GM23338 (cell line): Measurements from ENCODE around the gene MST1. TPM values are rescaled to one million over a fixed set of nuclear protein-coding genes. Genes with fewer than 3 reads are reported as not detected.

ENCODE experiments used
- ATAC-seq: fragments of 200-7000 bp; cut with Tn5 transposase; 3 replicates; pipeline ENCODE4 v1.9.1; 2020
- DNase-seq: peaks from one replicate; pipeline ENCODE4 v3.0.0-alpha.2; 2015; ENCODE audit warnings: low spot score
- H2AFZ ChIP-seq: fragments of 200-600 bp; sonication (generic); 2 replicates; pipeline ENCODE4 v1.8.0; 2016; ENCODE audit warnings: antibody characterized with exemption, mild to moderate bottlenecking, moderate library complexity
- H3F3A ChIP-seq: fragments of 200-600 bp; sonication (generic); replicated peaks from 2 replicates; pipeline ENCODE4 v1.8.0; 2017; ENCODE audit warnings: antibody characterized with exemption, mixed run types, low read depth
- H3K27ac ChIP-seq: fragments of 200-600 bp; sonication (generic); 2 replicates; pipeline ENCODE4 v1.6.1; 2016; ENCODE audit warnings: low read depth
- H3K27me3 ChIP-seq: fragments of 200-600 bp; sonication (generic); 2 replicates; pipeline ENCODE4 v1.8.0; 2016; ENCODE audit warnings: mild to moderate bottlenecking, mixed run types, moderate library complexity; ENCODE audit not compliant: insufficient read depth
- H3K36me3 ChIP-seq: fragments of 200-600 bp; sonication (generic); 2 replicates; pipeline ENCODE4 v1.8.0; 2016; ENCODE audit warnings: mild to moderate bottlenecking; ENCODE audit not compliant: insufficient read depth
- H3K4me1 ChIP-seq: fragments of 200-600 bp; sonication (generic); 2 replicates; pipeline ENCODE4 v1.8.0; 2016; ENCODE audit warnings: mild to moderate bottlenecking, moderate library complexity; ENCODE audit not compliant: insufficient read depth
- H3K4me2 ChIP-seq: fragments of 200-600 bp; sonication (generic); 2 replicates; pipeline ENCODE4 v1.7.1; 2017; ENCODE audit warnings: mixed run types
- H3K4me3 ChIP-seq: fragments of 200-600 bp; sonication (generic); 2 replicates; pipeline ENCODE4 v1.6.1; 2016; ENCODE audit warnings: mixed run types
- H3K79me2 ChIP-seq: fragments of 200-600 bp; sonication (generic); replicated peaks from 2 replicates; pipeline ENCODE4 v1.8.0; 2017; ENCODE audit warnings: mild to moderate bottlenecking; ENCODE audit not compliant: insufficient read depth
- H3K9me2 ChIP-seq: fragments of 200-600 bp; sonication (generic); 2 replicates; pipeline ENCODE4 v1.8.0; 2017; ENCODE audit not compliant: insufficient read depth
- H4K20me1 ChIP-seq: fragments of 200-600 bp; sonication (generic); replicated peaks from 2 replicates; pipeline ENCODE4 v1.8.0; 2017; ENCODE audit warnings: mild to moderate bottlenecking; ENCODE audit not compliant: insufficient read depth
- H3K27ac Mint-ChIP-seq: 2 replicates; pipeline ENCODE4 v1.8.0; 2020; ENCODE audit warnings: inconsistent platforms, mild to moderate bottlenecking, moderate library complexity, mixed read lengths
- H3K27me3 Mint-ChIP-seq: 3 replicates; pipeline ENCODE4 v1.8.0; 2022; ENCODE audit warnings: low read depth, mild to moderate bottlenecking, moderate library complexity, mixed read lengths, inconsistent platforms; ENCODE audit not compliant: insufficient read depth, poor library complexity
- H3K36me3 Mint-ChIP-seq: 3 replicates; pipeline ENCODE4 v1.8.0; 2021; ENCODE audit warnings: low read depth, mild to moderate bottlenecking, inconsistent platforms, moderate library complexity, mixed read lengths
- H3K4me1 Mint-ChIP-seq: 3 replicates; pipeline ENCODE4 v1.8.0; 2020; ENCODE audit warnings: mild to moderate bottlenecking, inconsistent platforms, mixed read lengths
- H3K4me3 Mint-ChIP-seq: 3 replicates; pipeline ENCODE4 v1.8.0; 2021; ENCODE audit warnings: moderate library complexity, mild to moderate bottlenecking, inconsistent platforms, mixed read lengths
- H3K9me3 Mint-ChIP-seq: 3 replicates; pipeline ENCODE4 v1.8.0; 2020; ENCODE audit warnings: moderate library complexity, mild to moderate bottlenecking, inconsistent platforms, mixed read lengths
- CREB1 ChIP-seq: fragments of 250-450 bp; sonication (Bioruptor Pico); IDR thresholded peaks from 2 replicates; pipeline ENCODE4 v1.5.0; 2020; ENCODE audit warnings: low read depth, mild to moderate bottlenecking, moderate library complexity
- ETS1 ChIP-seq: IDR thresholded peaks from 2 replicates; pipeline ENCODE4 v1.6.1; 2016; ENCODE audit warnings: antibody characterized with exemption
- EZH2 ChIP-seq: fragments of 200-600 bp; sonication (generic); IDR thresholded peaks from one replicate; pipeline ENCODE4 v1.8.0; 2017; ENCODE audit warnings: antibody characterized with exemption, mild to moderate bottlenecking, low read depth; ENCODE audit not compliant: unreplicated experiment
- EZH2phosphoT487 ChIP-seq: fragments of 200-600 bp; sonication (generic); IDR thresholded peaks from one replicate; pipeline ENCODE4 v1.8.1; 2018; ENCODE audit warnings: antibody characterized with exemption; ENCODE audit not compliant: unreplicated experiment
- NANOG ChIP-seq: IDR thresholded peaks from 2 replicates; pipeline ENCODE4 v1.6.1; 2016; ENCODE audit warnings: antibody characterized with exemption, borderline replicate concordance
- REST ChIP-seq: IDR thresholded peaks from one replicate; pipeline ENCODE4 v1.6.1; 2018; ENCODE audit warnings: antibody characterized with exemption; ENCODE audit not compliant: unreplicated experiment
- STAT1 ChIP-seq: IDR thresholded peaks from one replicate; pipeline ENCODE4 v1.6.1; 2016; ENCODE audit warnings: antibody characterized with exemption; ENCODE audit not compliant: unreplicated experiment
- ZNF114 ChIP-seq: fragments of 250-450 bp; sonication (Bioruptor Pico); IDR thresholded peaks from 2 replicates; pipeline ENCODE4 v1.5.0; 2020; ENCODE audit warnings: mild to moderate bottlenecking, moderate library complexity
- ZNF331 ChIP-seq: fragments of 250-450 bp; sonication (Bioruptor Pico); IDR thresholded peaks from 2 replicates; pipeline ENCODE4 v1.5.0; 2020; ENCODE audit warnings: low read depth, mild to moderate bottlenecking, moderate library complexity
- polyA plus RNA-seq: library from polyadenylated mRNA; unstranded; fragments of >200 nt; fragmentation: Nextera tagmentation; extraction: Ambion mirVana; gene quantifications from 2 replicates; pipeline ENCODE4 v1.2.1, GENCODE V29; 2016
- total RNA-seq: library from RNA; depleted of rRNA; stranded (reverse); fragments of >200 nt; shearing (Covaris generic); gene quantifications from 2 replicates; pipeline ENCODE4 v1.2.3, GENCODE V29; 2014

MST1 gene
- total and polyA plus RNA-seq, 2 experiments from 2014 or later: 5.9 to 11.1 TPM

GRCh38 chr3:49644684-49645083 is 44.6 kb downstream of the MST1 start:
- Mint-ChIP-seq H3K36me3 (no peaks in the 10 kb centered on the region; the same call in 2 of the 3 replicates), H3K27ac (no peak overlapping the region), H3K4me1 (no peaks in the 10 kb centered on the region), H3K9me3 (no peaks in the 10 kb centered on the region), H3K27me3 (peaks cover 4% of the 10 kb centered on the region), H3K4me3 (no peak overlapping the region)
- DNase-seq: no peak
- no peaks in the 10 kb centered on the region for H4K20me1 ChIP-seq
- H3K9me2 ChIP-seq: no peaks in the 10 kb centered on the region
- no peak overlapping the region for H2AFZ ChIP-seq
- no peak overlapping the region for H3K27ac ChIP-seq
- no peak overlapping the region for H3K4me2 ChIP-seq
- H3F3A ChIP-seq: no peaks in the 10 kb centered on the region
- no peak for ATAC-seq
- H3K4me1 ChIP-seq: no peaks in the 10 kb centered on the region
- H3K36me3 ChIP-seq: no peaks in the 10 kb centered on the region
- no peaks in the 10 kb centered on the region for H3K27me3 ChIP-seq
- H3K79me2 ChIP-seq: no peaks in the 10 kb centered on the region
- TF ChIP-seq ZNF114 (CRISPR knock-in tag) (no peak), ZNF331 (no peak), EZH2phosphoT487 (no peak), NANOG (no peak), STAT1 (no peak)
- no peak overlapping the region for H3K4me3 ChIP-seq

- no peaks in the 10 kb centered on the region for H3K9me3 Mint-ChIP-seq
- no peak overlapping the region for H3K27ac Mint-ChIP-seq
- no peaks in the 10 kb centered on the region for H3K36me3 ChIP-seq
- H3K9me2 ChIP-seq: no peaks in the 10 kb centered on the region
- H3K36me3 Mint-ChIP-seq: no peaks in the 10 kb centered on the region; the same call in 2 of the 3 replicates
- no peak overlapping the region for H3K4me3 Mint-ChIP-seq
- TF ChIP-seq STAT1 (no peak), ZNF114 (CRISPR knock-in tag) (no peak)
- no peak overlapping the region for H2AFZ ChIP-seq
- H3K4me1 Mint-ChIP-seq: no peaks in the 10 kb centered on the region
- DNase-seq (no peak), ATAC-seq (no peak)
- H3K79me2 ChIP-seq: no peaks in the 10 kb centered on the region
- no peak overlapping the region for H3K4me2 ChIP-seq
- H3K27ac ChIP-seq: no peak overlapping the region
- no peaks in the 10 kb centered on the region for H3F3A ChIP-seq
- H3K27me3 Mint-ChIP-seq: peaks cover 4% of the 10 kb centered on the region
- no peaks in the 10 kb centered on the region for H3K27me3 ChIP-seq
- no peaks in the 10 kb centered on the region for H3K4me1 ChIP-seq
- H4K20me1 ChIP-seq: no peaks in the 10 kb centered on the region
- no peak overlapping the region for H3K4me3 ChIP-seq
Measured at GRCh38 chr3:49642708-49643145, 46.5 kb downstream of the MST1 start.

GRCh38 chr3:49641921-49642707 is 47.2 kb downstream of the MST1 start:
- Histone ChIP-seq H3K36me3 (no peaks in the 10 kb centered on the region), H3K4me3 (no peak overlapping the region), H3K27ac (no peak overlapping the region), H3K9me2 (no peaks in the 10 kb centered on the region), H3K27me3 (no peaks in the 10 kb centered on the region), H4K20me1 (no peaks in the 10 kb centered on the region), H3K79me2 (no peaks in the 10 kb centered on the region), H3K4me2 (no peak overlapping the region), H2AFZ (no peak overlapping the region), H3K4me1 (no peaks in the 10 kb centered on the region), H3F3A (no peaks in the 10 kb centered on the region)
- H3K4me3 Mint-ChIP-seq: no peak overlapping the region
- peaks cover 4% of the 10 kb centered on the region for H3K27me3 Mint-ChIP-seq
- ATAC-seq: no peak
- H3K36me3 Mint-ChIP-seq: no peaks in the 10 kb centered on the region; the same call in 2 of the 3 replicates
- no peaks in the 10 kb centered on the region for H3K4me1 Mint-ChIP-seq
- H3K9me3 Mint-ChIP-seq: no peaks in the 10 kb centered on the region
- H3K27ac Mint-ChIP-seq: no peak overlapping the region
- no peak for DNase-seq
- TF ChIP-seq ETS1: no peak
- no peak for TF ChIP-seq EZH2
- TF ChIP-seq NANOG: no peak
- TF ChIP-seq CREB1: no peak
- no peak for TF ChIP-seq REST
- no peak for TF ChIP-seq ZNF114 (CRISPR knock-in tag)
